ENCODE measurements around the gene ZFP62. TPM values are rescaled to one million over a fixed set of nuclear protein-coding genes. Genes with fewer than 3 reads are reported as not detected.

Gene ZFP62
- total and polyA plus RNA-seq, 2 donors = 17.4 to 32.6 TPM

Small RNA genes within 50 kb of the gene (small RNA-seq; reads per million reads assigned to genes)
- not detected for gene RF00019

Other genes with a start within 250 kb of the ZFP62 start
- gene FLT4, start 211.7 kb downstream of the ZFP62 start, total RNA-seq = 18.2 TPM
- 8.4 TPM for gene FLT4, start 211.7 kb downstream of the ZFP62 start, polyA plus RNA-seq
- not detected for gene OR2Y1, start 121.2 kb downstream of the ZFP62 start, total RNA-seq
- gene OR2Y1, start 121.2 kb downstream of the ZFP62 start, polyA plus RNA-seq = not detected
- gene MGAT1, start 58.5 kb downstream of the ZFP62 start, total RNA-seq = 50.6 TPM
- 179 TPM for gene MGAT1, start 58.5 kb downstream of the ZFP62 start, polyA plus RNA-seq
- not detected for gene BTNL8, start 37.9 kb upstream of the ZFP62 start, total RNA-seq
- 0.10 TPM for gene BTNL8, start 37.9 kb upstream of the ZFP62 start, polyA plus RNA-seq
- not detected for gene BTNL3, start 127.6 kb upstream of the ZFP62 start, total RNA-seq
- 0.04 TPM for gene BTNL3, start 127.6 kb upstream of the ZFP62 start, polyA plus RNA-seq
- 7.0 TPM for gene BTNL9, start 179.0 kb upstream of the ZFP62 start, total RNA-seq
- gene BTNL9, start 179.0 kb upstream of the ZFP62 start, polyA plus RNA-seq = 11.9 TPM